CD4-positive, alpha-beta T cell (primary cell): Measurements from ENCODE around the gene TULP3. TPM values are rescaled to one million over a fixed set of nuclear protein-coding genes. Genes with fewer than 3 reads are reported as not detected.
A peak's percentile ranks its signal among the peaks of the same experiment; 100 is the strongest.

Source experiments
- ATAC-seq: fragments of 200-7000 bp; cut with Tn5 transposase; one replicate; pipeline ENCODE4 v1.10.0; 2022; ENCODE audit warnings: mild to moderate bottlenecking; ENCODE audit not compliant: poor library complexity
- CTCF ChIA-PET: fragments of 350-600 bp; sonication (Branson Sonifier 250); formaldehyde crosslinking; loops from one replicate; lab custom pipeline; 2021; ENCODE audit warnings: antibody characterized with exemption, inconsistent platforms; lab: Charles Lee
- POLR2A ChIA-PET: fragments of 350-600 bp; sonication (Branson Sonifier 250); formaldehyde crosslinking; loops from one replicate; lab custom pipeline; 2021; ENCODE audit warnings: antibody characterized with exemption, inconsistent platforms; lab: Charles Lee
- DNase-seq, 14 experiments: peaks; one replicate each; pipeline ENCODE4 v3.0.0-alpha.2; 2013 to 2020; ENCODE audit warnings: mixed read lengths in 2 of 14
- H3K27ac ChIP-seq, 2 donors: one replicate each; pipeline versions ENCODE4 v1.5.1 to v1.7.0; 2013; ENCODE audit warnings: low read length in 2 of 2, low read depth in 1 of 2, mild to moderate bottlenecking in 1 of 2
- H3K27me3 ChIP-seq, 2 experiments: 1 replicate in 1 of 2; 2 replicates in 1 of 2; pipeline versions ENCODE4 v1.6.1 to v1.7.0; 2013; ENCODE audit warnings: low read length in 2 of 2, control low read depth in 1 of 2, mild to moderate bottlenecking in 1 of 2, moderate library complexity in 1 of 2; ENCODE audit not compliant: insufficient read depth in 2 of 2, control insufficient read depth in 1 of 2
- H3K36me3 ChIP-seq: one replicate; pipeline ENCODE4 v1.6.1; 2013; ENCODE audit warnings: low read length, control low read depth; ENCODE audit not compliant: insufficient read depth
- H3K4me1 ChIP-seq: one replicate; pipeline ENCODE4 v1.6.1; 2013; ENCODE audit warnings: low read length, control low read depth; ENCODE audit not compliant: insufficient read depth
- H3K4me3 ChIP-seq: one replicate; pipeline ENCODE4 v1.5.1; 2013; ENCODE audit warnings: mild to moderate bottlenecking, low read length, moderate library complexity
- H3K9me3 ChIP-seq, 2 experiments: 1 replicate in 1 of 2; 2 replicates in 1 of 2; pipeline versions ENCODE4 v1.6.1 to v1.7.0; 2013; ENCODE audit warnings: low read length in 2 of 2, mild to moderate bottlenecking in 2 of 2, control low read depth in 1 of 2, moderate library complexity in 1 of 2; ENCODE audit not compliant: control insufficient read depth in 1 of 2, insufficient read depth in 1 of 2
- H3K27ac Mint-ChIP-seq: one replicate; pipeline ENCODE4 v1.8.0; 2020; ENCODE audit warnings: mixed read lengths
- H3K27me3 Mint-ChIP-seq: one replicate; pipeline ENCODE4 v1.8.0; 2021; ENCODE audit warnings: mixed read lengths
- H3K36me3 Mint-ChIP-seq: one replicate; pipeline ENCODE4 v1.8.0; 2021; ENCODE audit warnings: low read depth, mixed read lengths
- H3K4me1 Mint-ChIP-seq: one replicate; pipeline ENCODE4 v1.8.0; 2021; ENCODE audit warnings: low read depth, mixed read lengths
- H3K4me3 Mint-ChIP-seq: one replicate; pipeline ENCODE4 v1.8.0; 2020; ENCODE audit warnings: mild to moderate bottlenecking, mixed read lengths
- H3K9me3 Mint-ChIP-seq: one replicate; pipeline ENCODE4 v1.8.0; 2020; ENCODE audit warnings: mixed read lengths
- intact Hi-C, 2 experiments: fragments of 100-400 bp; cut with DNase I in 1 of 2; cut with micrococcal nuclease in 1 of 2; formaldehyde crosslinking; loops; one replicate each; pipeline versions ENCODE4 v1.15.1 to v1.9.0; 2023 to 2025; cut with DNase I, micrococcal nuclease
- total RNA-seq, 174 experiments: library from RNA in 2 of 174; stranded (reverse) in 2 of 174; gene quantifications; one replicate each; pipeline ENCODE4 v1.2.3 and lab custom pipeline; 2021 to 2026
- TF ChIP-seq, protein P1 (sequence below): fragments of 200-600 bp; IDR thresholded peaks from one replicate; pipeline ENCODE4 v1.8.0; 2022; ENCODE audit warnings: antibody characterized with exemption, mild to moderate bottlenecking

The TULP3 gene
- total RNA-seq, 2 experiments from 2014 or later, result 4.2 to 5.5 TPM

DNA sequence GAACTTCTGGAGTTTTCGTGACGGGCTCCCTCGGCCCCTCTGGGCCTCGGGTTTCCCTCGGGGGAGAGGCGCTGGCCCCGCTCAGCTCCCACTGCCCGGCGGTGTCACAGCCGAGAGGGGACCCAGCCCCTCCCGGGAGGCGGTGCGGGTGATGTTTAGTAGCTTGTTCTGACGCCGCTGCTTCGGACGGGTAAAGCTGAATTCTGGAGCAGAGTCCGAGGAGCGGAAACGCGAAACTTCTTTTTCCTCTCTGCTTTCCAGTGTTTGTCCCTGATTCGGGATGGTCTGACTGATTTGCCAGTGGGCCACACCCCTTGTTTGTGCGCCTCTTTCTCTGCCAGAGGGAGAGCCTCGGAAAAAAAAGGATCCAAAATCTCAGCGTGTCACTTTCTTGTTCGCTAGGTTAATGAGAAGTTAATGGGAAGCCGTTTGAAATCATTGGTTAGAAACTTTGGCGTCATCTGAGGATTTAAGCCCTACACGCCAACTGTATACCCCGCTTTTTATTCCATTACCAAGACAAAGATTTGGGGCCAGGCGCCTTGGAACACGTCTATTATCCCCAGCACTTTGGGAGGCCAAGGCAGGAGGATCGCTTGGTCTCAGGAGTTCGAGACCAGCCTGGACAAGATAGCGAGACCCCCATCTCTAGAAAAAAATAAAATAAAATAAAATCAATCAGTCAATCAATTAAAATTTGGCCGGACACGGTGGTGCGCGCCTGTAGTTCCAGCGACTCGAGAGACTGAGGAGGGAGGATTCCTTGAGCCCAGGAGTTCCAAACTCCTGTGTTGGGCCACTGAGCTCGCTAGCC lies 756 bp downstream of the TULP3 start:
- peak; percentile 6 for ATAC-seq
- no peaks in the 10 kb centered on the region for H3K9me3 ChIP-seq
- peaks cover 19% of the 10 kb centered on the region for H3K4me1 ChIP-seq
- H3K4me3 Mint-ChIP-seq, result peak overlapping the region; percentile 97
- H3K27ac ChIP-seq, result peak overlapping the region; percentile 74 to 77
- DNase-seq, result peak in 8 of 14 experiments; percentile 12 to 59 (median 35)
- H3K27me3 Mint-ChIP-seq, result no peaks in the 10 kb centered on the region
- ChIA-PET CTCF (interaction anchor here (1.1 kb wide), 1 partner anchor 18 kb away, joined by 3 read pairs; no protein-coding TSS in a partner anchor), POLR2A (interaction anchor here (1.5 to 7.6 kb wide), 3 partner anchors 13 to 200 kb away, joined by 7 to 77 read pairs (median 7); partner anchors contain the start of genes FKBP4, FOXM1 and RHNO1)
- H3K27ac Mint-ChIP-seq, result peak overlapping the region; percentile 50
- H3K4me1 Mint-ChIP-seq, result peaks cover 29% of the 10 kb centered on the region
- no peaks in the 10 kb centered on the region for H3K9me3 Mint-ChIP-seq
- peaks cover 17% of the 10 kb centered on the region for H3K36me3 Mint-ChIP-seq
- H3K4me3 ChIP-seq, result peak overlapping the region; percentile 100
- H3K27me3 ChIP-seq, result no peaks in the 10 kb centered on the region
- intact Hi-C loops, result loop anchor here in 1 of 2 experiments (5.0 to 10.0 kb wide), 2 partner anchors 199 to 983 kb away; partner anchors contain the start of gene PARP11
- H3K36me3 ChIP-seq, result no peaks in the 10 kb centered on the region
- TF ChIP-seq, protein P1, sequence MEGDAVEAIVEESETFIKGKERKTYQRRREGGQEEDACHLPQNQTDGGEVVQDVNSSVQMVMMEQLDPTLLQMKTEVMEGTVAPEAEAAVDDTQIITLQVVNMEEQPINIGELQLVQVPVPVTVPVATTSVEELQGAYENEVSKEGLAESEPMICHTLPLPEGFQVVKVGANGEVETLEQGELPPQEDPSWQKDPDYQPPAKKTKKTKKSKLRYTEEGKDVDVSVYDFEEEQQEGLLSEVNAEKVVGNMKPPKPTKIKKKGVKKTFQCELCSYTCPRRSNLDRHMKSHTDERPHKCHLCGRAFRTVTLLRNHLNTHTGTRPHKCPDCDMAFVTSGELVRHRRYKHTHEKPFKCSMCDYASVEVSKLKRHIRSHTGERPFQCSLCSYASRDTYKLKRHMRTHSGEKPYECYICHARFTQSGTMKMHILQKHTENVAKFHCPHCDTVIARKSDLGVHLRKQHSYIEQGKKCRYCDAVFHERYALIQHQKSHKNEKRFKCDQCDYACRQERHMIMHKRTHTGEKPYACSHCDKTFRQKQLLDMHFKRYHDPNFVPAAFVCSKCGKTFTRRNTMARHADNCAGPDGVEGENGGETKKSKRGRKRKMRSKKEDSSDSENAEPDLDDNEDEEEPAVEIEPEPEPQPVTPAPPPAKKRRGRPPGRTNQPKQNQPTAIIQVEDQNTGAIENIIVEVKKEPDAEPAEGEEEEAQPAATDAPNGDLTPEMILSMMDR, result no peak

DNA sequence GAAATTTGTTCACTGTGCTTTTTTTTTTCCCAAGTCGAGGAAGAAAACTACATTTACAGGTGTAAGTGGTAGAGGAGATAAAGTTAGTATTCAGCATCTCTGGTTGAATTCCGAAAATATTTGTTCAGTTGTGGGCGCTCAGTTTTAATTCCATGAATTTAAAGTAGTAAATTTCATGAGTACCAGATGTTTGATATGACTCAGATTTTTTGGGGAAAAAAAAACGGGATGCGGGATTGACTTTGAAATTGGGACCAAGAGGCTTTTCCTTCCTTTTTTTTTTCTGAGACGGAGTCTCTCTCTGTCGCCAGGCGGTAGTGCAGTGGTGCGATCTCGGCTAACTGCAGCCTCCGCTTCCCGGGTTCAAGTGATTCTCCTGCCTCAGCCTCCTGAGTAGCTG lies 1.6 kb downstream of the TULP3 start:
- POLR2A ChIA-PET, result interaction anchor here (0.6 to 7.6 kb wide), 2 partner anchors 14 to 80 kb away, joined by 3 to 77 read pairs; partner anchors contain the start of genes FOXM1, ITFG2 and RHNO1
- no peak overlapping the region for H3K4me3 ChIP-seq
- DNase-seq (no peak), ATAC-seq (no peak)
- peaks cover 29% of the 10 kb centered on the region for H3K4me1 Mint-ChIP-seq
- TF ChIP-seq, protein P1, result no peak
- H3K4me1 ChIP-seq, result peaks cover 19% of the 10 kb centered on the region
- no peaks in the 10 kb centered on the region for H3K9me3 ChIP-seq
- no peaks in the 10 kb centered on the region for H3K36me3 ChIP-seq
- no peak overlapping the region for H3K27ac ChIP-seq
- CTCF ChIA-PET, result no interaction called here
- no peaks in the 10 kb centered on the region for H3K27me3 ChIP-seq
- H3K27me3 Mint-ChIP-seq, result no peaks in the 10 kb centered on the region
- H3K27ac Mint-ChIP-seq, result no peak overlapping the region
- H3K4me3 Mint-ChIP-seq, result peak overlapping the region; percentile 97
- intact Hi-C loops, result loop anchor here in 1 of 2 experiments (5.0 to 10.0 kb wide), 2 partner anchors 200 to 983 kb away; partner anchors contain the start of gene PARP11
- H3K9me3 Mint-ChIP-seq, result no peaks in the 10 kb centered on the region
- H3K36me3 Mint-ChIP-seq, result peaks cover 17% of the 10 kb centered on the region

DNA sequence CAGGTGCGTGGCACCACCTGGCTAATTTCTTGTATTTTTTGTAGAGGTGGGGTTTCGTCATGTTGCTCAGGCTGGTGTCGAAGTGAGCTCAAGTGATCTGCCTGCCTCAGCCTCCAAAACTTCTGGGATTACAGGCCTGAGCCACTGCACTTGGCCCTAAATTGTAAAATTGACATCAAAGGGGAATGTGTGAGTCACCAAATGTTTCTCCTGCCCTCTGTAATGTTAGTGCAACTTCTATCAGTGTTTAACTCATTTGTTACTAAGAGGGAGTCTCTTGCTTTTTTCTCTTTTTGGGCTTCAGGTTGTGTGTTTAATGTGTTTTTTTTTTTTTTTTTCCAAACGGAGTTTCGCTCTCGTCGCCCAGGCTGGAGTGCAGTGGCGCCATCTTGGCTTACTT lies 2.3 kb downstream of the TULP3 start:
- no peaks in the 10 kb centered on the region for H3K36me3 ChIP-seq
- ATAC-seq (no peak), DNase-seq (no peak)
- Mint-ChIP-seq H3K27me3 (no peaks in the 10 kb centered on the region), H3K36me3 (peaks cover 10% of the 10 kb centered on the region), H3K4me1 (peaks cover 29% of the 10 kb centered on the region), H3K9me3 (no peaks in the 10 kb centered on the region), H3K4me3 (peak overlapping the region; percentile 83), H3K27ac (no peak overlapping the region)
- no peak overlapping the region for H3K4me3 ChIP-seq
- intact Hi-C loops, result loop anchor here in 1 of 2 experiments (5.0 to 10.0 kb wide), 2 partner anchors 201 to 982 kb away; partner anchors contain the start of gene PARP11
- POLR2A ChIA-PET, result no interaction called here
- TF ChIP-seq, protein P1, result no peak
- CTCF ChIA-PET, result no interaction called here
- H3K27ac ChIP-seq, result no peak overlapping the region
- H3K4me1 ChIP-seq, result peaks cover 19% of the 10 kb centered on the region
- H3K27me3 ChIP-seq, result no peaks in the 10 kb centered on the region
- no peaks in the 10 kb centered on the region for H3K9me3 ChIP-seq
